Skeletal muscle satellite cell (primary cell): ENCODE results near the gene OR51B2.
"Not testable (repeated sequence)": the region's sequence is repeated elsewhere in the genome, so short reads cannot be mapped to it uniquely, and the experiment has no call there.

Experiments
- H3K27me3 ChIP-seq: 2 replicates; pipeline ENCODE4 v1.7.0; 2013; ENCODE audit warnings: low read length; ENCODE audit not compliant: control insufficient read depth, insufficient read depth
- H3K36me3 ChIP-seq: 2 replicates; pipeline ENCODE4 v1.7.0; 2013; ENCODE audit warnings: mild to moderate bottlenecking, control low read depth, low read length; ENCODE audit not compliant: insufficient read depth
- H3K4me1 ChIP-seq: 2 replicates; pipeline ENCODE4 v1.7.0; 2013; ENCODE audit warnings: low read length; ENCODE audit not compliant: control insufficient read depth, insufficient read depth
- H3K4me2 ChIP-seq: 2 replicates; pipeline ENCODE4 v1.7.0; 2013; ENCODE audit warnings: mild to moderate bottlenecking, low read length
- H3K4me3 ChIP-seq: 2 replicates; pipeline ENCODE4 v1.7.0; 2013; ENCODE audit warnings: low read length
- H3K9ac ChIP-seq: 2 replicates; pipeline ENCODE4 v1.7.0; 2013; ENCODE audit warnings: mild to moderate bottlenecking, low read depth, low read length, moderate library complexity
- H3K9me3 ChIP-seq: replicated peaks from 2 replicates; pipeline ENCODE4 v1.7.0; 2013; ENCODE audit warnings: mild to moderate bottlenecking, control low read depth, low read length

The OR51B2 gene

GRCh38 chr11:5304046-5304445, 20.1 kb downstream of the OR51B2 start:
- Histone ChIP-seq H3K9me3 (no peaks in the 10 kb centered on the region), H3K4me3 (no peak overlapping the region), H3K36me3 (no peaks in the 10 kb centered on the region), H3K4me2 (no peak overlapping the region), H3K27me3 (no peaks in the 10 kb centered on the region), H3K9ac (no peak overlapping the region), H3K4me1 (no peaks in the 10 kb centered on the region)

- no peaks in the 10 kb centered on the region for H3K4me1 ChIP-seq
- no peak overlapping the region for H3K4me3 ChIP-seq
- no peak overlapping the region for H3K4me2 ChIP-seq
- no peaks in the 10 kb centered on the region for H3K9me3 ChIP-seq
- no peaks in the 10 kb centered on the region for H3K27me3 ChIP-seq
- H3K36me3 ChIP-seq = no peaks in the 10 kb centered on the region
- no peak overlapping the region for H3K9ac ChIP-seq
Observed at GRCh38 chr11:5303626-5304025, 20.5 kb downstream of the OR51B2 start.

DNA sequence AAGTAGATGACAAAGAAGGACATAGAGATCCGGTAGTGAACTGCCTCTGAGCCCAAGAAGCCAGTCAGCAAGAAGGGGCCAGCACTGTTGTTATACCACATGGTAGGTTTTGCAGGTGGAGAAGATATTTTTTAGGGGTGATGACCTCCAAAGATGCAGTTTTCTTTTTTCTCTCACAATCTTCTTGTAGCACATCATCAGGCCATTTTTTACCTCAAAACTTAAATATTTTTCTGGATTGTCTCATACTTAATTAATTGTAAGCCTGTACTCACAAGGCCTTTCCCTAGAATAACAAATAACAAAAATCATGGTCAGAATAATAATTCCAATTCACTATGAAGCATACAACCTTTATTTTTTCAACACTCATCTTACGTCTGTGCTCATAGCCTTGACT, 22.3 kb downstream of the OR51B2 start, which contains the start of gene OR51B4:
Gene OR51B4, minus strand, starts transcription at position 101 of the 400 bp plus-strand sequence. Its CDS starts 0 bp downstream, at position 101.
- Histone ChIP-seq H3K36me3 (no peaks in the 10 kb centered on the region), H3K4me2 (no peak within 1 kb of the TSS)

GRCh38 chr11:5300251-5300650, 23.8 kb downstream of the OR51B2 start:
- Histone ChIP-seq H3K36me3 (no peaks in the 10 kb centered on the region), H3K27me3 (no peaks in the 10 kb centered on the region), H3K9me3 (no peaks in the 10 kb centered on the region), H3K9ac (no peak overlapping the region), H3K4me1 (no peaks in the 10 kb centered on the region), H3K4me3 (no peak overlapping the region), H3K4me2 (no peak overlapping the region)

More for the DNA sequence above, 22.3 kb downstream of the OR51B2 start, which contains the start of gene OR51B4:
- no peak within 1 kb of the TSS for H3K9ac ChIP-seq
- no peaks in the 10 kb centered on the region for H3K27me3 ChIP-seq
- H3K4me1 ChIP-seq = no peaks in the 10 kb centered on the region
- no peak within 1 kb of the TSS for H3K4me3 ChIP-seq
- no peaks in the 10 kb centered on the region for H3K9me3 ChIP-seq

- Histone ChIP-seq H3K27me3 (no peaks in the 10 kb centered on the region), H3K9me3 (no peaks in the 10 kb centered on the region), H3K4me3 (no peak overlapping the region), H3K4me1 (no peaks in the 10 kb centered on the region), H3K36me3 (no peaks in the 10 kb centered on the region), H3K4me2 (no peak overlapping the region), H3K9ac (no peak overlapping the region)
Observed at GRCh38 chr11:5298451-5298850, 25.6 kb downstream of the OR51B2 start.

DNA sequence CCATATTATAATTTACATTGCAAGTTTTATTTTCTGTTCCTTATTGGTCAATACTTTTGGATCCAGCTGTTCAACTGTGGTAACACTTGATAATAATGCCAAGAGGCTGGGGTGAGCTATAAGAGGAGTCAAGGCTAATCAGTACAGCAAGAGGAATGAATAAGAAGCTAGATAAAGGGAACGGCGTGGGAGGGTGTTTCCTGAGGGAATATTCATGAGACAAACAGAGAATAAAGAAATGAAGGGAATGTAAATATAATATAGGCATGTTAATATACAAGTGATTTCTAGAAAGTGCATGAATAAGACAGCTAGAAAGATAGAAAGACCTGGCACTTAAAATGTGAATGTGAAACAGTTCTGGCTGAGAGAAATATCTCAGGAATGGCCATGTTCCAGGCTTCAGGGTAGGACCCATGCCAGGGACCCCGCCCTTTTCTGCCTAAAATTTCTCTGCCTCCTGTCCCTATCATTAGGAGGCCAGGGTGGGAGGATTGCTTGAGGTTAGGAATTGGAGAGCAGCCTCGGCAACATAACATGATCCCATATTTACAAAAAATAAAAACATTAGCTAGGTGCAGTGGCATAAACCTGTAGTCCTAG, 26.3 kb downstream of the OR51B2 start:
- Histone ChIP-seq H3K9me3 (no peaks in the 10 kb centered on the region), H3K36me3 (no peaks in the 10 kb centered on the region), H3K9ac (no peak overlapping the region), H3K4me1 (no peaks in the 10 kb centered on the region), H3K4me3 (no peak overlapping the region), H3K27me3 (no peaks in the 10 kb centered on the region), H3K4me2 (no peak overlapping the region)

DNA sequence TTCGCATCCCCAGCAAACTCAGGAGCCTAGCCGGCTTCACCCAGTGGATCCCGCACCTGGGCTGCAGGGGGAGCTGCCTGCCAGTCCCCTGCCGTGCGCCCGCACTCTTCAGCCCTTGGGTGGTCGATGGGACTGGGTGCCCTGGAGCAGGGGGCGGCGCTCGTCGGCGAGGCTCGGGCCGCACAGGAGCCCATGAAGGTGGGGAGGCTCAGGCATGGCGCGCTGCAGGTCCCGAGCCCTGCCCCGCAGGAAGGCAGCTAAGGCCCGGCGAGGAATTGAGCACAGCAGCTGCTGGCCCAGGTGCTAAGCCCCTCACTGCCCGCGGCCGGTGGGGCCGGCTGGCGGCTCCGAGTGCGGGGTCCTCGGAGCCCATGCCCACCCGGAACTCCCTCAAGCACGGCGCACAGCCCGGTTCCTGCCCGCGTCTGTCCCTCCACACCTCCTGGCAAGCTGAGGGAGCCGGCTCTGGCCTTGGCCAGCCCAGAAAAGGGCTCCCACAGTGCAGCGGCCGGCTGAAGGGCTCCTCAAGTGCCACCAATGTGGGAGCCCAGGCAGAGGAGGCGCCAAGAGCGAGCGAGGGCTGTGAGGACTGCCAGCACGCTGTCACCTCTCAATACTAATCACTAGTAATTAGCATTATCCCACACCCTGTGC, 29.6 kb downstream of the OR51B2 start:
- not testable (repeated sequence) for H3K4me2 ChIP-seq, H3K4me1 ChIP-seq, H3K9ac ChIP-seq, H3K4me3 ChIP-seq, H3K27me3 ChIP-seq, H3K36me3 ChIP-seq, H3K9me3 ChIP-seq

DNA sequence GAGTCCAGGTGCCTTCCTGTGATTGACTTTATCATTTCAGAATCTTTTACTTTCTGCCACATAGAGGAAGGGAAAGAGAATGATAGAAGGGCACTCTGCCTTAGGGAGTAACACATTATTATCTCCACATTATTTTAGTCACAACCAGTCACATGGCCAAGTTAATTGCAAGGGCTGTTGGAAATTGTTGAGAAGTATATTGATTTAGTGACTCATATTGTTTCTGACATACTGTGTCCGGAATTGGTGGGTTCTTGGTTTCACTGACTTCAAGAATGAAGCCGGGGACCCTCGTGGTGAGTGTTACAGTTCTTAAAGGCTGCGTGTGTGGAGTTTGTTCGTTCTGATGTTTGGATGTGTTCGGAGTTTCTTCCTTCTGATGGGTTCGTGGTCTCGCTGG, 31.1 kb downstream of the OR51B2 start:
- H3K4me3 ChIP-seq = no peak overlapping the region
- peaks cover 11% of the 10 kb centered on the region for H3K4me1 ChIP-seq
- no peak overlapping the region for H3K9ac ChIP-seq
- no peaks in the 10 kb centered on the region for H3K9me3 ChIP-seq
- no peak overlapping the region for H3K4me2 ChIP-seq
- no peaks in the 10 kb centered on the region for H3K36me3 ChIP-seq
- no peaks in the 10 kb centered on the region for H3K27me3 ChIP-seq

DNA sequence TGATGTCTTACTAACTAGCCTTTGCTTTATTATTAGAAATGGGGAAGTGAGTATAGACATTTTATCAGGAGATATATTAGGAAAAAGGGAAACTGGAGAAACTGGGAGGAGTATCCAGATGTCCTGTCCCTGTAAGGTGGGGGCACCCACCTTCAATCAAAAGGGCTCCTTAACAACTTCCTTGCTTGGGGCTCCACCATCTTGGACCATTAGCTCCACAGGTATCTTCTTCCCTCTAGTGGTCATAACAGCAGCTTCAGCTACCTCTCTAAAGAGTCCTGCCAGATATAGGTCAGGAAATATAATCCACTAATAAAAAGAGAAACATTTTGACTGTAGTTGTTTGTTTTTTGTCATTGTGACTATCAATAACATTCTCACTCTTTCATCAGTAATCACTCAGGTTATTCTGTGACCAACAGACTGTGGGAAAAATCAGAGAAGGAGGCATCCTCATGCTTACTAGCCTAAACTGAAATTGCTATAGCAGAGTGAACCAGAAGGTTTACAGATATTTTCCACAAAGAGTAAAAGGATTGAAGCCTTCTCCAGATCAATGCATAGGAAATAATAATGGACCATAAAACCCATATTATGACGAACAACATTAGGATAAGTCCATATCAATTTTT, 32.8 kb downstream of the OR51B2 start:
- no peak overlapping the region for H3K4me3 ChIP-seq
- H3K4me1 ChIP-seq = peaks cover 11% of the 10 kb centered on the region
- no peak overlapping the region for H3K4me2 ChIP-seq
- no peaks in the 10 kb centered on the region for H3K36me3 ChIP-seq
- H3K9ac ChIP-seq = no peak overlapping the region
- H3K27me3 ChIP-seq = no peaks in the 10 kb centered on the region
- no peaks in the 10 kb centered on the region for H3K9me3 ChIP-seq

DNA sequence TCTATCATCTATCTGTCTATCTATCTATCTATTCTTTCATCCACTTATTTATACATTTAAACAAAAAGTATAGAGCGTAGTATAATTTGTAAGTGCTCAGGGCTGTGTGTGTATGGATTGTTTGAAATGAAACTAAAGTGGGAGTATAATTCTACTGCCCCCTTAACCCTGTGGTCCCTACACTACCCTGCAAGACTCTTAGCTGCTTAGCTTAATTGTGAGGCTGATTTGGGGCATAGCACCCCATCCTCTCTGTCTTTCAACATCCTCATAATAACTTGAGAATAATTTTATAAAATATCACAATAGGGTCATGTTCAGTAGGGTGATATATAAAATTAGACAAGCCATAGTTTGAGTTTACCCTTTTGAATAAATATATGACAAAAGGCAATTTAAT, 34.0 kb downstream of the OR51B2 start:
- no peak overlapping the region for H3K4me2 ChIP-seq
- no peaks in the 10 kb centered on the region for H3K27me3 ChIP-seq
- H3K9me3 ChIP-seq = no peaks in the 10 kb centered on the region
- H3K36me3 ChIP-seq = no peaks in the 10 kb centered on the region
- H3K4me3 ChIP-seq = no peak overlapping the region
- peaks cover 11% of the 10 kb centered on the region for H3K4me1 ChIP-seq
- H3K9ac ChIP-seq = no peak overlapping the region

DNA sequence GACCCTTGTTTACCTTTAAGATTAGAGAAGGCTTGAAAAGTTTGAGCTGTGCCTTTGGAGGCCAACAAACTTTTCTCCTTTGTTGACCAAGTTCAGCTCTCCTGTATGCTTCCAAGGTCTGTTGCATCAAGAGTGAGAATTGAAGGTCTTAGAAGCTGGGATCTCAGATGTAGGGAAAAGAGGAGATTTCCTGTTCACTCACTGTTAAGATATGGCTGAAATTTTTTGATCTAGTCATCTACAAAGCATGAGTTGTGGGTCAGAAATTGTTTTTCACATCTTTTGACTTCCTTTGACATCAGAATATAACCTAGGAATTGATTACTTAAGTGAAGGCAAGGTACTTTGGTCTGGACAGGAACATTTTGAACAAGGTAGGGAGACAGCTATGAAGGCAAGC, 34.4 kb downstream of the OR51B2 start:
- Histone ChIP-seq H3K9ac (no peak overlapping the region), H3K36me3 (no peaks in the 10 kb centered on the region), H3K27me3 (no peaks in the 10 kb centered on the region), H3K9me3 (no peaks in the 10 kb centered on the region), H3K4me1 (peaks cover 11% of the 10 kb centered on the region), H3K4me2 (no peak overlapping the region), H3K4me3 (no peak overlapping the region)
